SK-N-MC (cell line): ENCODE data around the gene ISG20L2.
A peak's percentile ranks its signal among the peaks of the same experiment; 100 is the strongest.
"Not testable (repeated sequence)": the region's sequence is repeated elsewhere in the genome, so short reads cannot be mapped to it uniquely, and the experiment has no call there.

Source experiments
- DNase-seq: peaks from one replicate; pipeline ENCODE4 v3.0.0-alpha.2; 2011; ENCODE audit warnings: low read depth, low spot score
- H3K27ac ChIP-seq: fragments of 200-600 bp; sonication (generic); 2 replicates; pipeline ENCODE4 v1.5.1; 2016; ENCODE audit warnings: mixed run types
- H3K36me3 ChIP-seq: fragments of 200-600 bp; sonication (generic); 2 replicates; pipeline ENCODE4 v1.6.1; 2017; ENCODE audit warnings: antibody characterized with exemption, low read length, mixed read lengths; ENCODE audit not compliant: insufficient read depth
- H3K4me3 ChIP-seq: fragments of 200-600 bp; sonication (generic); 2 replicates; pipeline ENCODE4 v1.5.1; 2016
- H3K9ac ChIP-seq: fragments of 200-600 bp; sonication (generic); 2 replicates; pipeline ENCODE4 v1.8.0; 2017; ENCODE audit warnings: mixed run types, mixed read lengths; ENCODE audit not compliant: insufficient read length
- H3K9me3 ChIP-seq: fragments of 200-600 bp; sonication (generic); 2 replicates; pipeline ENCODE4 v1.6.1; 2017; ENCODE audit warnings: low read depth, mild to moderate bottlenecking, antibody characterized with exemption, low read length, moderate library complexity, mixed read lengths
- EZH2 ChIP-seq: fragments of 200-600 bp; sonication (generic); IDR thresholded peaks from one replicate; pipeline ENCODE4 v1.6.1; 2017; ENCODE audit warnings: antibody characterized with exemption
- FOXP2 ChIP-seq: optimal IDR thresholded peaks from 2 replicates; pipeline ENCODE3; 2011; ENCODE audit warnings: mild to moderate bottlenecking, moderate library complexity; ENCODE audit not compliant: insufficient read depth; ENCODE audit errors: extremely low read length, control extremely low read depth
- POLR2AphosphoS5 ChIP-seq: IDR thresholded peaks from 2 replicates; pipeline ENCODE4 v1.6.1; 2012; ENCODE audit warnings: mild to moderate bottlenecking, low read depth, low read length, borderline replicate concordance

ISG20L2 gene

GRCh38 chr1:156767879-156768604, 39.5 kb upstream of the ISG20L2 start:
- Histone ChIP-seq H3K4me3 (peak overlapping the region; percentile 84), H3K9me3 (no peaks in the 10 kb centered on the region), H3K36me3 (peaks cover 28% of the 10 kb centered on the region), H3K27ac (peak overlapping the region; percentile 86), H3K9ac (peak overlapping the region; percentile 98)
- TF ChIP-seq FOXP2 (no peak), EZH2 (no peak), POLR2AphosphoS5 (no peak)
- no peak for DNase-seq

DNA sequence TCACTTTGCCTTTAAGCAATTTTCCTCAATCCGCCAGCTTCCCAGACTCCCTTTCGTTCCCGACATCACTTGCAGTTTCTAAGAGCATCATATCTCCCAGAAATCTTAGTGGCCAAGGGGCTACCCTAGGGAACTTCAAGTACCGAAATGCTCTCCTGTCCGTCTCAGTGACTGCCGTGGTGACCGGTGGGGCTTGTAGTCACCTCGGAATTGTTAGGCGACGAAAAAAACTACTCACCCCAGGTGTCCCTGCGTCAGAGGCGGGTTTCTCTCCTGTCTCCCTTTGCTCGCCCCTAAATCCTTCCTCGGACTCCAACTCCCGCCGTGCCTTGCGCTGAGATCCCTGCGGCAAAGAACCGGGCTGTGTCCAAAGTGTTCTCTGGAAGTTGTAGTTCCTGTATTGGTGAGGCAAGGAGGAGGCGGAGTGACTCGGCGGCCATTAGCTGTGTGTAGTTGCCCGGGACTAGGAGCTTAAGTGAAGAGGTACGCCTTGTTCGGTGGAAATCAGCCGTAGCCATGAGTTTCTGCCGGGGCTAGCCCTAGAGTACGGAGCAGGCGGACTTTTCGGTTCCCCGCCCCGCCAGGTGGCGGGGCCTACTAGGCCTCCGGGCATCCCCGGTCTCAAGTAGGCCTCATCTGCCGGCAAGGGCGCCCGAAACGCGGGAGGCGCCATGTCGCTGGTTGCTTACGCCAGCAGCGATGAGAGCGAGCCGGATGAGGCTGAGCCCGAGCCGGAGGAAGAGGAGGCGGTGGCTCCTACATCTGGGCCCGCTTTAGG, 38.7 kb upstream of the ISG20L2 start, which contains the start of gene PRCC:
TSS of gene PRCC (plus strand) at position 435 of the 778 bp plus-strand sequence. CDS start at position 672, 237 bp downstream.
- TF ChIP-seq EZH2 (no peak), POLR2AphosphoS5 (peak; percentile 63), FOXP2 (peak; percentile 69)
- no peaks in the 10 kb centered on the region for H3K9me3 ChIP-seq
- peak; percentile 100 for DNase-seq
- H3K4me3 ChIP-seq = peak within 1 kb of the TSS; percentile 84
- peaks cover 21% of the 10 kb centered on the region for H3K36me3 ChIP-seq
- peak within 1 kb of the TSS; percentile 86 for H3K27ac ChIP-seq
- peak within 1 kb of the TSS; percentile 98 for H3K9ac ChIP-seq

DNA sequence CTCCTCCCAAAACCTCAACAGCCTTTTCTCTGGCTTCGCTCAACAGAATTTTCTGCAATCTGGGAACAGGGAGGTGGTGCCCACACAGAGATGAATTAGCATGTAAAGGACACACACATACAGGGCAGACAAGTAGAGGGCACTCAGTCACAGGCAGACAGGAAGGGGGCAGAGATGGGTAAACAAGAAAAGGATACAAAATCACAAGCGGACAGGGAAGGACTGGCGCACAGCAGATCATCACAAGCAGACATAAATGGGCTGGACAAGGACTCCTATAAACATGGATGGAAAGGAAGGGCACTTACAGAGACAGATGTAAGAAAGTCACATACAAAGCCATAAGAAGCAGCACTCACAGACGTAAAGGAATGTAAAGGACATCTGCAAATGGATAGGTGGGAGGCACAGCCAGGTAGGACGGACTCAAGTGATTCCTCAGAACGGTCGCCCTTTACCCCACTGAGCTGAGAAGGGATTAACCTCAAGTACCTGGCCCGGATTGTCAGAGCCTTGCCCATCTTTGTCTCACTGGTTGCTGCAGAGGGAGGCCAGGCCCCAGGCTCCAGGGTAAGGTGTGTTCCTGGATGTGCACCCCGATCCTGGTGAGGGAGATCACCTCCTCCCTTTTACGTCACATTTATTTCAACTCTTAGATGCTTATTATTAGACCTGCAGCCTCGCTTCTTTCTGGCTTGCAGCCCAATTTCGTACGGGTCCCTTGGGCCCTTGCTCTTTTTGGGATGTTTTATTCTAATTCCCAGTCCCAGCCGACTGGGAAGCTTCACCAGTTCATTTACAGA, 37.9 kb upstream of the ISG20L2 start:
- H3K4me3 ChIP-seq = peak overlapping the region; percentile 84
- H3K9ac ChIP-seq = peak overlapping the region; percentile 98
- H3K27ac ChIP-seq = peak overlapping the region; percentile 86
- DNase-seq = no peak
- peaks cover 18% of the 10 kb centered on the region for H3K36me3 ChIP-seq
- no peak for TF ChIP-seq FOXP2
- TF ChIP-seq EZH2 = no peak
- no peak for TF ChIP-seq POLR2AphosphoS5
- H3K9me3 ChIP-seq = no peaks in the 10 kb centered on the region

GRCh38 chr1:156765666-156766065, 37.1 kb upstream of the ISG20L2 start:
- DNase-seq = no peak
- no peak for TF ChIP-seq POLR2AphosphoS5
- TF ChIP-seq EZH2 = no peak
- TF ChIP-seq FOXP2 = no peak
- Histone ChIP-seq H3K27ac (no peak overlapping the region), H3K9ac (peak overlapping the region; percentile 98), H3K4me3 (no peak overlapping the region), H3K36me3 (peaks cover 10% of the 10 kb centered on the region), H3K9me3 (no peaks in the 10 kb centered on the region)

DNA sequence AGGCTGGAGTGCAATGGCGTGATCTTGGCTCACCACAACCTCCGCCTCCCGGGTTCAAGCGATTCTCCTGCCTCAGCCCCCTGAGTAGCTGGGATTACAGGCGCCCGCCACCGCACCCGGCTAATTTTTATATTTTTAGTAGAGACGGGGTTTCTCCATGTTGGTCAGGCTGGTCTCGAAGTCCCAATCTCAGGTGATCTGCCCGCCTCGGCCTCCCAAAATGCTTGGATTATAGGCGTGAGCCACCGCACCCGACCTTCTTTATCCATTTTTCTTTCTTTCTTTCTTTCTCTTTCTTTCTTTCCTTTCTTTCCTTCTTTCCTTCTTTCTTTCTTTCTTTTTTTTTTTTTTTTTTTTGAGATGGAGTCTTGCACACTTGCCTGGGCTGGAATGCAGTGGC, 36.6 kb upstream of the ISG20L2 start:
- not testable (repeated sequence) for H3K36me3 ChIP-seq, H3K27ac ChIP-seq, H3K9me3 ChIP-seq, DNase-seq, H3K4me3 ChIP-seq, H3K9ac ChIP-seq

- no peak for TF ChIP-seq POLR2AphosphoS5
- TF ChIP-seq FOXP2 = no peak
- no peak for TF ChIP-seq EZH2
- H3K27ac ChIP-seq = no peak overlapping the region
- no peak overlapping the region for H3K9ac ChIP-seq
- H3K36me3 ChIP-seq = no peaks in the 10 kb centered on the region
- DNase-seq = no peak
- no peaks in the 10 kb centered on the region for H3K9me3 ChIP-seq
- H3K4me3 ChIP-seq = no peak overlapping the region
Observed at GRCh38 chr1:156760796-156761104, 32.2 kb upstream of the ISG20L2 start.

DNA sequence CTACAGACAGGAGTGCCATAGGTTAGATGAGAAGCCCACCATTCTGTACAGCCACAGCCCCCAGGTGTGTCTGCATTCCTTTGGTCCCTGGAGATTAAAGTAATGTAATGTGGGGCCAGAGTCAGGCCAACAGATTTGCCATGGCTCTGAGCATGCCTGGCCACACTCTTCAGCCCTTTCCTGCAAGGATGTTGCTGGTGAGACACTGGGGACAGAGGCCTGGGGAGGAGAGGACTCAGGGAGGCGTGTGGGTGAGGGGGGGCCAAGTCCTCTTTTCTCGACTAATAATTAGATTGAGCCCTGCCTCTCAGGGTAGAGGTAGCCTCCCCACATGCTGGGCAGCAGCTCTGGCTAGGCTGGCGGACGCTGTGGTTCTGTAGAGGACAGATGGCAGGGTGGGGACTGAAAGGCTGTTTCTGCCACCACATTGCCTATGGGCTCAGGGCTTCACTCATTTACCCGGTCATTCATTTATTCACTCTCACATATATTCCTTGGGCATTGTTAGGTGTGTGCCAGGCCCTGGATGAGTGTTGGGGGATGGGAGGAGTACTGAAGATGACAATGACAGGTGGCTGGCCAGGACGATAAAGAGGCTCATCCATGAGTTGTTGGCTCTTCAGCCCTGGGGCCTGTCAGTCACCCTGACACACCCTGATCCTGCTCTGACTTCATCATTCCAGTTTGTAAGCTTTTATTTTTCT, 31.7 kb upstream of the ISG20L2 start:
- H3K36me3 ChIP-seq = no peaks in the 10 kb centered on the region
- no peak overlapping the region for H3K9ac ChIP-seq
- H3K27ac ChIP-seq = no peak overlapping the region
- H3K4me3 ChIP-seq = no peak overlapping the region
- TF ChIP-seq POLR2AphosphoS5 = no peak
- no peak for TF ChIP-seq EZH2
- TF ChIP-seq FOXP2 = no peak
- no peak for DNase-seq
- H3K9me3 ChIP-seq = no peaks in the 10 kb centered on the region

- not testable (repeated sequence) for H3K9ac ChIP-seq, DNase-seq, H3K27ac ChIP-seq, H3K4me3 ChIP-seq, H3K9me3 ChIP-seq, H3K36me3 ChIP-seq
Observed at GRCh38 chr1:156757572-156758253, 29.1 kb upstream of the ISG20L2 start.
